NCI-H128 (cell line): ENCODE data around the gene SLMAP.
"Not testable (repeated sequence)": the region's sequence is repeated elsewhere in the genome, so short reads cannot be mapped to it uniquely, and the experiment has no call there.

ENCODE experiments used
- DNase-seq: peaks from one replicate; lab custom pipeline; 2025; ENCODE audit not compliant: unreplicated experiment; lab: John Stamatoyannopoulos, UW

Gene SLMAP

GRCh38 chr3:57825116-57825515, 69.0 kb downstream of the SLMAP start:
- DNase-seq: no peak

- no peak for DNase-seq
Measured at GRCh38 chr3:57826245-57826951, 70.3 kb downstream of the SLMAP start.

- no peak for DNase-seq
Measured at GRCh38 chr3:57826952-57827723, 71.0 kb downstream of the SLMAP start.

- no peak for DNase-seq
Measured at GRCh38 chr3:57827757-57828156, 71.6 kb downstream of the SLMAP start.

GRCh38 chr3:57832486-57832885, 76.4 kb downstream of the SLMAP start:
- no peak for DNase-seq

- no peak for DNase-seq
Measured at GRCh38 chr3:57832900-57833313, 76.8 kb downstream of the SLMAP start.

GRCh38 chr3:57833763-57834162, 77.7 kb downstream of the SLMAP start:
- DNase-seq: no peak

GRCh38 chr3:57837686-57838085, 81.6 kb downstream of the SLMAP start:
- no peak for DNase-seq

- no peak for DNase-seq
Measured at GRCh38 chr3:57838627-57839026, 82.5 kb downstream of the SLMAP start.

GRCh38 chr3:57840473-57840872, 84.4 kb downstream of the SLMAP start:
- DNase-seq: no peak

- DNase-seq: no peak
Measured at GRCh38 chr3:57841818-57842217, 85.7 kb downstream of the SLMAP start.

GRCh38 chr3:57848177-57848738, 92.1 kb downstream of the SLMAP start:
- DNase-seq: no peak

GRCh38 chr3:57851304-57851703, 95.2 kb downstream of the SLMAP start:
- no peak for DNase-seq

- DNase-seq: no peak
Measured at GRCh38 chr3:57852896-57853295, 96.8 kb downstream of the SLMAP start.

- DNase-seq: no peak
Measured at GRCh38 chr3:57855281-57855680, 99.2 kb downstream of the SLMAP start.

- no peak for DNase-seq
Measured at GRCh38 chr3:57855943-57856342, 99.8 kb downstream of the SLMAP start.

GRCh38 chr3:57856675-57857074, 100.6 kb downstream of the SLMAP start:
- DNase-seq: no peak

GRCh38 chr3:57862894-57863293, 106.8 kb downstream of the SLMAP start:
- DNase-seq: no peak

- no peak for DNase-seq
Measured at GRCh38 chr3:57863380-57863779, 107.3 kb downstream of the SLMAP start.

GRCh38 chr3:57864853-57865252, 108.7 kb downstream of the SLMAP start:
- DNase-seq: no peak

- DNase-seq: not testable (repeated sequence)
Measured at GRCh38 chr3:57869110-57869509, 113.0 kb downstream of the SLMAP start.

- DNase-seq: no peak
Measured at GRCh38 chr3:57872606-57873005, 116.5 kb downstream of the SLMAP start.
